Measurements from ENCODE around the gene ASRGL1.

Gene ASRGL1

GRCh38 chr11:62427630-62428233, 90.5 kb downstream of the ASRGL1 start:
- ChIA-PET CTCF (interaction anchor here (2.2 kb wide), 1 partner anchor 115 kb away, joined by 18 read pairs; no protein-coding TSS in a partner anchor), POLR2A (interaction anchor here (1.8 kb wide), 1 partner anchor 146 kb away, joined by 4 read pairs; the partner anchor contains the start of gene EEF1G)
- TF ChIP-seq FOXK2 (IDR thresholded peaks at IDR 0.05) (no peak), TARDBP (IDR thresholded peaks at IDR 0.05) (no peak), CTBP1 (IDR thresholded peaks at IDR 0.05; ENCODE audit: borderline replicate concordance) (no peak), L3MBTL2 (conservative IDR thresholded peaks at IDR 0.05) (no peak), HDGF (IDR thresholded peaks at IDR 0.05; ENCODE audit: borderline replicate concordance) (no peak), LEF1 (IDR thresholded peaks at IDR 0.05; ENCODE audit: borderline replicate concordance) (no peak), ARNT (IDR thresholded peaks at IDR 0.05) (no peak), ELF4 (IDR thresholded peaks at IDR 0.05) (no peak), PKNOX1 (IDR thresholded peaks at IDR 0.05) (no peak), FOXM1 (IDR thresholded peaks at IDR 0.05; ENCODE audit: borderline replicate concordance) (no peak), NFRKB (IDR thresholded peaks at IDR 0.05) (no peak), ZNF384 (IDR thresholded peaks at IDR 0.05) (no peak), SUZ12 (IDR thresholded peaks at IDR 0.05) (no peak), SP1 (IDR thresholded peaks at IDR 0.05) (no peak)
- no peak for DNase-seq (ENCODE audit: extremely low spot score)

GRCh38 chr11:62428871-62429560, 91.8 kb downstream of the ASRGL1 start:
- DNase-seq (ENCODE audit: extremely low spot score): no peak
- TF ChIP-seq TARDBP (IDR thresholded peaks at IDR 0.05) (no peak), SP1 (IDR thresholded peaks at IDR 0.05) (no peak), L3MBTL2 (conservative IDR thresholded peaks at IDR 0.05) (no peak), BHLHE40 (IDR thresholded peaks at IDR 0.05; ENCODE audit: borderline replicate concordance) (no peak), FOXK2 (IDR thresholded peaks at IDR 0.05) (no peak), FOXA1 (IDR thresholded peaks at IDR 0.05) (no peak), ZNF384 (IDR thresholded peaks at IDR 0.05) (no peak), LEF1 (IDR thresholded peaks at IDR 0.05; ENCODE audit: borderline replicate concordance) (no peak), HDGF (IDR thresholded peaks at IDR 0.05; ENCODE audit: borderline replicate concordance) (no peak), PKNOX1 (IDR thresholded peaks at IDR 0.05) (no peak), ELF4 (IDR thresholded peaks at IDR 0.05) (no peak), NFRKB (IDR thresholded peaks at IDR 0.05) (no peak), SUZ12 (IDR thresholded peaks at IDR 0.05) (no peak), CTBP1 (IDR thresholded peaks at IDR 0.05; ENCODE audit: borderline replicate concordance) (no peak), FOXM1 (IDR thresholded peaks at IDR 0.05; ENCODE audit: borderline replicate concordance) (no peak), ARNT (IDR thresholded peaks at IDR 0.05) (no peak)
- ChIA-PET CTCF (interaction anchor here (2.2 kb wide), 1 partner anchor 114 kb away, joined by 18 read pairs; no protein-coding TSS in a partner anchor), POLR2A (interaction anchor here (0.6 to 1.3 kb wide), 3 partner anchors 8 to 173 kb away, joined by 3 to 4 read pairs (median 3); partner anchors contain the start of gene MTA2)

GRCh38 chr11:62430425-62430824, 93.2 kb downstream of the ASRGL1 start:
- no peak for DNase-seq (ENCODE audit: extremely low spot score)
- POLR2A ChIA-PET: interaction anchor here (1.1 kb wide), 1 partner anchor 9 kb away, joined by 3 read pairs; no protein-coding TSS in a partner anchor
- CTCF ChIA-PET: no interaction called here
- no peak for TF ChIP-seq SUZ12 (IDR thresholded peaks at IDR 0.05)
- TF ChIP-seq FOXK2 (IDR thresholded peaks at IDR 0.05): no peak
- no peak for TF ChIP-seq HDGF (IDR thresholded peaks at IDR 0.05; ENCODE audit: borderline replicate concordance)
- TF ChIP-seq PKNOX1 (IDR thresholded peaks at IDR 0.05): no peak
- TF ChIP-seq LEF1 (IDR thresholded peaks at IDR 0.05; ENCODE audit: borderline replicate concordance): no peak
- TF ChIP-seq BHLHE40 (IDR thresholded peaks at IDR 0.05; ENCODE audit: borderline replicate concordance): no peak
- TF ChIP-seq CTBP1 (IDR thresholded peaks at IDR 0.05; ENCODE audit: borderline replicate concordance): no peak
- TF ChIP-seq ARNT (IDR thresholded peaks at IDR 0.05): no peak

GRCh38 chr11:62431171-62431901, 94.1 kb downstream of the ASRGL1 start:
- POLR2A ChIA-PET: no interaction called here
- DNase-seq (ENCODE audit: extremely low spot score): no peak
- CTCF ChIA-PET: no interaction called here
- TF ChIP-seq CTBP1 (IDR thresholded peaks at IDR 0.05; ENCODE audit: borderline replicate concordance) (no peak), SUZ12 (IDR thresholded peaks at IDR 0.05) (no peak), BHLHE40 (IDR thresholded peaks at IDR 0.05; ENCODE audit: borderline replicate concordance) (no peak), LEF1 (IDR thresholded peaks at IDR 0.05; ENCODE audit: borderline replicate concordance) (no peak), L3MBTL2 (conservative IDR thresholded peaks at IDR 0.05) (no peak), ARNT (IDR thresholded peaks at IDR 0.05) (no peak), NFRKB (IDR thresholded peaks at IDR 0.05) (no peak), PKNOX1 (IDR thresholded peaks at IDR 0.05) (no peak), FOXA1 (IDR thresholded peaks at IDR 0.05) (no peak), ZNF384 (IDR thresholded peaks at IDR 0.05) (no peak), SP1 (IDR thresholded peaks at IDR 0.05) (no peak), HDGF (IDR thresholded peaks at IDR 0.05; ENCODE audit: borderline replicate concordance) (no peak), FOXK2 (IDR thresholded peaks at IDR 0.05) (no peak), TARDBP (IDR thresholded peaks at IDR 0.05) (no peak)
